Nucleus accumbens (tissue), 56 donors: ENCODE data around the gene PPFIA1.

Experiments
- DNase-seq, 56 donors: peaks; one replicate each; lab custom pipeline; 2025; lab: John Stamatoyannopoulos, UW

PPFIA1 gene

GRCh38 chr11:70351646-70352045 is 81.2 kb downstream of the PPFIA1 start:
- no peak for DNase-seq

GRCh38 chr11:70352100-70352499 is 81.6 kb downstream of the PPFIA1 start:
- no peak for DNase-seq

DNA sequence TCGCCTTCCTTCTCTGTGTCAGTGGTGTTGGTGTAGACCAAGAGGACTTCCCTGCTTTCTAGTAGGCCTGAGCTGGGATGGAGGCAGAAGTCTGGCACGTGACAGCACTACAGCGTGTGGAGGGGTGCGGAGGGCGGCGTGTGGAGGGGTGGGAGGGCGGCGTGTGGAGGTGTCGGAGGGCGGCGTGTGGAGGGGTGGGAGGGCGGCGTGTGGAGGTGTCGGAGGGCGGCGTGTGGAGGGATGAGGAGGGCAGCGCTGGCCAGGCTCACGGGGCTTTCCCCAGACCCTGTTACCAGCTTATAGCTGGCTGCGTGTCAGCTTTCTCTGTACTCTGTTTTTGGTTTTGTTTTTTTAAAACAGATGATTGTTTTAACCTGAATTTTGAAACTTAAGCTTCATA is 82.1 kb downstream of the PPFIA1 start:
- no peak for DNase-seq

DNA sequence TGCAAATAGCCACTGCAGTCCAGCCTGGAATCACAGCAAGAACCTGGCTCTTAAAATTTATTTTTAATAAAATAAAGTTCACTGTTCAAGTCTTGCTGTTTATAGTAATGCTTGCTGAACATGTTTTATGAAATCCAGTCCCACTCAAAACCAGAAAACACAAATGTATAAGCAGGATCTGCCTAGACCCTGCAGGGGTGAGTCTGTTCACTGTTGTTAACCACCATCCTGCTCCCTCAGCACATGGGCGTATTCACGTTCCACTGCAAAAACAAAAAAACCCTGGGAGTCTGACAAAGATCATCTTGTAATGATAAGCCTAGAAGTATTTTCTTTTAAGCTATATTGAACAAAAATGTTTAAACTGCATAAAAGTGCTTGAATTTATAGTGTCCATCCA is 82.8 kb downstream of the PPFIA1 start:
- no peak for DNase-seq

- DNase-seq: no peak
These were observed 83.5 kb downstream of the PPFIA1 start for GRCh38 chr11:70353900-70354568.

DNA sequence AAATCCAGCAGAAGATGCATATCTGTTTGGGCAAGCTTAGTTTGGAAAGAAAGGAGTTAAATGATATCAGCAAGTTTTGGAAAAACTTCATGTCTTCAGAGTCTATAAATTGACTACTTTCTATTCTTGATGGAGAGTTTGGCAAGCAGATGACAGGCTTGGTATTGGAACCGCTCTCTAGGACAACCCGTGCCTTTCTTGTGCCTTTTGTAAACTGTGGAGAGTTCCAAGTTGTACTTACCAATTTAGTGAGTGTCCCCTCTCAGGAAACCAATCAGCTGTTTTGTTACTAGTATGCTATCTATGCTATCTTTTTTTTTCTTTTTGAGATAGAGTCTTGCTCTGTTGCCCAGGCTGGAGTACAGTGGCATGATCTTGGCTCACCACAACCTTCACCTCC is 84.1 kb downstream of the PPFIA1 start:
- DNase-seq: no peak

DNA sequence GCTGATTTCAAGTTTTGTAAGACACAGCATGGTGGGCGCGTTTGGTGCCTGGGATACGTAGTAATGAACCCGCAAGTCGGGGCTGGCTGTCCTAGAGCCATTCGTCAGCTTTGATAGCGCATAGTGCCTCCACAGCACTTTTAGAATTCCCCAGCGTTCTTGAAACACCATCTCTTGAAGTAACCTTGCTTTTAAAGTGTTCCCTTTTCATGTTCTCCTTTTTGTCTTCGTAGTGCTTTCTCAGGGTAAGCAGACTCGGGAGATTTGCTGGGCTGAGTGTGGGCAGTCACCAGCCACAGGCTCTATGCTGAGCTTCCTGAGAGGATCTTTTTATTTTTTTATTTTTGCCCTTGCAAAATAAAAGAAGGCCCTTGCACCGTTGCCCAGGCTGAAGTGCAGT is 88.3 kb downstream of the PPFIA1 start:
- DNase-seq: no peak

- no peak for DNase-seq
These were observed 89.1 kb downstream of the PPFIA1 start for GRCh38 chr11:70359451-70360205.

DNA sequence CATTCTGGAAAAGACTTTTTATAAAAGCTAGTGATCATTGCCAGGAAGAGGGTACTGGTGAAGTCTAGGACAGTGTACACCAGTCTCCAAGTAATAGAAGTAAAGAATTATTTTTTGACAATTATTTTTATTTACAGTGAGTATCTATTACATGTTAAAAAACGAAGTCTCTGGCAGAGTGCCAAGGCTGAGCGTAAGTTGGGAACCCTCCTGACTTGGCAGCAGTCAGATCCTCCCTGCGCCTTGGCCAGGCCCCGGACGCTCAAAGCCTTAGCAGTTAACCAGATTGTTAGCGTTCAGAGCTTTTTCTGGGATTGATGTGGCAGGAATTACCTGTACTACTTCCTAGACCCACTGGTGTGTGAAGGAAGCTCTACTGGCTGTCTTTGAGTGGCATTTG is 89.7 kb downstream of the PPFIA1 start:
- no peak for DNase-seq

DNA sequence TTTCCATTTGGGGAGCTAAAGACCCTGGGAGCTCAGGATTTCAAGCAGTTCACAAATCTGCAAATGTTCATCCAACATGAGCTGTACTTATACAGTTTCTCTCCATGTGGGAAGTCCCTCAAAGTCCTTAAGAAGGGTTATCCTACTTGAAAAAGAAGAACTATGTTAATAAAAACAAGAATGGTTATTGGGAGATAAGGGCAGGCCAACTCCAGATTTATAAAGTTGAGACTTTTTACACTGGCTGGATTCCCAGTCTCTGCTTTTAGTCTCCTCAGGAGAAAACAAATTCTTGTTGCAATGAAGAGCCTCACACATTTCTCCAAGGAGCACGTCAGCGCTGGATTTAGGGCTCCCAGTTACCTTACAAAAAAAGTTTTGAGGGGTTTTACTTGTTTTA is 93.7 kb downstream of the PPFIA1 start:
- DNase-seq: no peak

DNA sequence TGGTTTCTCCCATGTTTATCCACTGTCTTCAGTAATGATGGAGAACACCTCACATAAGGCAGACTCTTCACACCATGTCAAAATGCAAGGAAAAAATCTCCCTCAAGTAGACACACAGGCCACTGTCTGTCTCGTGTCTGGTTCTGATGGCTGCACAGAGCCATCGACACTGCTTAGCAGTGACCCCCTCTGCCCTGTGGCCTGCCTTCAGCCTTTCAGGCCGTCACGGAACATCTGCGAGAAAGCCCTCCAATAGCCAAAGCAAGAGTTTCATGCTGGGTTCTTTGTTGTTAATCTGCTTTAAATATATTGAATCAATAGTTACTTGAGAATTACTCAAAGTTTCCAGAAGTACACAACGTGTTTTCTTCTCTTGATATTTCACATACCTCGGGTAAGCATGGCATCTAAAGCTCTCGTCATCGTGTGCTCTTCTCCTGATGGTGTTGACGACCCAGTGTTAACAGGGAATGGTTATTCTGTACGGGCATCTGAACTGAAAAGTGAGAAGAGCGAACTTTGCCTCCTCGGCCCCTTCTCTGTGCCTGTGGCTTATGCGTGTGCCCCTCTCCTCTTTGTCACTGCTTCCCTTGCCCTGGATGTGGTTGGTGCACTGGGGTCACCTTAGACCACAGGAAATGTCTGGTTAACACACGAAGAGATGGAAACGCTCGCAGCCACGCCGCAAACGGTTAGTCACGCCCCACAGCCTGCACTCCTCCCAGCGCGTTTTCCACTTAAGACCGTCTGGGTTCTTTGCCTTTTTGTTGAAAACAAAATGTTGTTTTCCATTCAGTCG is 94.5 kb downstream of the PPFIA1 start:
- DNase-seq: no peak

DNA sequence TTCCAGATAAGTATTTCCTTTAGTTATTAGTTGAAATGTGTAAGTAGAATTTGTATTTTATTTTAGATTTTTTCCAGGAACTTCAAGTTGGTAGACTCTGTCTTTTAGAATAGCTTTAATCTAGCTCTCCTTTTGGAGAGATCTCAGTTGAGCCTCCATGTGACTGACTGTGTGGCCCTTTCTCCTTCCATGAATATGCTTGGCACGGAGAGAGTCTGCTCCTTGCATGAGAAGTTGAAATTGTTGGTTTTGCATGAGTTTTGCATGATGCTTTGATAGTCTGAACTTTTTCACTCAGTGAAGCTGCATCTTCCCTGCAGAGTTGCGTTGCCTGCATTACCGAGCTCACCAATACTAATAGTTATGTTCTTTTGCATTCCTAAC is 95.0 kb downstream of the PPFIA1 start:
- DNase-seq: no peak

DNA sequence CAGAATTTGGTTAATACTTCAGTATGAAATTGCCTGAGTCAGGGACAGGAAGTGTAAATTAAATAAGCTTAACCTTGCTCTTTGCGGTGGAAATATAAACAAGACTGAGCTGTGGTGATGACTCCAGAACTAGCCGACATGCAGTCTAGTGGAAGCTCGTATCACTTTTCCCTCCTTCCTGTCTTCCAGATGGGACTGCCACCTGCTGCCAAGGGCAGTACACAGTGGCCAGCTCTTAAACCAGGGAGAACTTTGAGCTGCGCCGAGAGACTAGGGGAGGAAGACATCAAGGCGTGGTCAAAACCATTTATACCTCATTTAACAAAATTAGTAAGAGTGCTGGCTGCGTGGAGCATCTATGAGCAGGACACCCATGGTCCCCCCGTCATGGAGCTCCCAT is 96.6 kb downstream of the PPFIA1 start:
- DNase-seq: no peak

GRCh38 chr11:70368961-70369360 is 98.5 kb downstream of the PPFIA1 start:
- no peak for DNase-seq

- no peak for DNase-seq
These were observed 100.8 kb downstream of the PPFIA1 start for GRCh38 chr11:70371241-70371640.

GRCh38 chr11:70372076-70372475 is 101.6 kb downstream of the PPFIA1 start:
- no peak for DNase-seq

DNA sequence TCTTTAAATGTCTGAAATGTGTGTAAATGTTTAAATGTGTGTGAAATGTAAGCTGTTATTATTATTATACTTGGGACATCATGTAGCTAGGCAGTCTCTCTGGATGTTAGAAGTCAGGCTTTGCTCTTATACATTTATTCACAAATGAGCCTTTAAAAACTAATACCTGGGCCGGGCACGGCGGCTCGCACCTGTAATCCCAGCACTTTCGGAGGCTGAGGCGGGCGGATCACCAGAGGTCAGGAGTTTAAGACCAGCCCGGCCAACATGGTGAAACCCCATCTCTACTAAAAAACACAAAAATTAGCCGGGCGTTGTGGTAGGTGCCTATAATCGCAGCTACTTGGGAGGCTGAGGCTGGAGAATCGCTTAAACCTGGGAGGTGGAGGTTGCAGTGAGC is 106.1 kb downstream of the PPFIA1 start:
- DNase-seq: no peak

DNA sequence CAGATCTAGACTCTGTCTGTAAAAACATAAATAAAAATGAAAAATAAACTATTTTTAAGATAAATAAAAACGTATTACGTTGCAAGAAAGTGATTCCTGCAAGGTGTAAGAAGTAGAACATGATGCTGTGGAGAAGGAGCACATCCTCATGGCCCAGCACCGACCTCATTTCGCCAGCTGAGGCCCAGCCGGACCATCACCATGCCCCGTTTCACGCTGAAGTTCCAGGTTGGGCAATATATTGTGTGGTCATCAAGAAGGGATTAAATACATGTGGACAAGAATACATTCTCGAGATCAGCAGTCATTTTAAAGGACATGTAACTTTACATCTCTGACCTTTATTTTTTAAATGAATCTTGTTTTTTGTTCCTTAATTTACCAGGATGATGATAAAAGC is 107.2 kb downstream of the PPFIA1 start:
- DNase-seq: no peak

- DNase-seq: no peak
These were observed 108.1 kb downstream of the PPFIA1 start for GRCh38 chr11:70378506-70379134.

DNA sequence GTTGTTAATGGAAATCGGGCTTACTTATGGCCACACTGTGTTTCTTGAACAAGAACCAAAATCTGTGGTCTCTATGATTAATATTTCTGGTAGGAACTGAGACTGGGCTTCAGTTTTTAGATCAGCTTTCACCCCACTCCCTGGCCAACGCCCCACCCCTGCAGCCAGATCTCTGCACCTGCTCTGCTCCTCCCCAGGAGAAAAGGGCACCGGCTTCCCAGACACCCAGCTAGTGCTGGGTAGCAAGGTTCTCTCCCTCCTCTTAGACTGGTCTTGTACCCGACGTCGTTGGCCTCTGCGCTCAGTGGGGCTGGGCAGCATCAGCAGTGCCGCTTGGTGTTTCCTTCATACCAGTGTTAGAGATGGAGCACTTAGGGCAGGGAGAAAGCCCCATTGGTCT is 110.9 kb downstream of the PPFIA1 start:
- no peak for DNase-seq
